OCI-LY1 (cell line): Measurements from ENCODE around the gene TNS1.

Source experiments
- CTCF ChIP-seq: fragments of 200-600 bp; sonication (generic), shearing (Covaris generic); IDR thresholded peaks from 2 replicates; pipeline ENCODE4 v1.5.1; 2017; ENCODE audit warnings: mild to moderate bottlenecking, antibody characterized with exemption, low read length, moderate library complexity, mixed read lengths
- EZH2 ChIP-seq: fragments of 200-600 bp; sonication (generic), shearing (Covaris generic); IDR thresholded peaks from 2 replicates; pipeline ENCODE4 v1.8.0; 2017; ENCODE audit warnings: borderline replicate concordance, mixed run types, mild to moderate bottlenecking, antibody characterized with exemption, low read length, moderate library complexity, mixed read lengths

DNA sequence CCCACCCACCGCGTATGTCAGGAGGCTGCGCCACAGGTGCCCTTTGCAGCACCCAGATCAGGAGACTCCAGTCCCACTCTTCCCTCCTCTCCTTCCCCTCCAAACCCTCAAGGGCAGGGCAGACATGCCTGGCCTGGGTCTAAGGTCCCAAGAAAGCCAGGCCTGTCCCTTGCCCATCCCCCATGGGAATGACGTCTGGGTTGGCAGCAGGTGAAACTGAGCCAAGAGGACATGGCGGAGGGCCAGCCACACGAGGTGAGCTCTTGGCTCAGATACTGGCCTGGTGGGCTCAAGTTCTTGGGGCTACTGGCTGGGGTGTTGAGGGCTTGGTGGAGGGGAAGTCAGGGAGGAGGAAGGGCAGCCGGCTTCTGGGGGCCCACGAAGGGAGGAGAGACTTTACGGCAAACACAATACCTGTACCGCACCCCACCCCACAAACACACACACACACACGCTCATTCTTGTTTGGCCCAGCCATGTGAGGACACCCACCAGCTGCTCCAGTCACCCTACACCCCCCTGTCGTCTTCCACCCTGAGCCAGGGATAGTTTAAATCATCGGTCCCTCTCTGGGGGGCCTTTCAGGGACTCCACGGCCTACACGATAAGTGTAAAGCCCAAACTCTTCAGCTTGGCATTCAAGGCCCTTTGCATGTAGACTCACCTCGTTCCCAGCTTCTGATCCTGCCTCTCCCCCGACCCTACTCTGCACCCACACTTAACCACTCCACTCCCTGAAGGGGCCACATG is 24.1 kb upstream of the TNS1 start:
- TF ChIP-seq CTCF: no peak
- no peak for TF ChIP-seq EZH2
